KBM-7 (cell line): ENCODE results near the gene SH3GL1.

Experiments used
- DNase-seq: peaks from one replicate; pipeline ENCODE4 v3.0.0-alpha.2; 2015
- in situ Hi-C: fragments of 300-500 bp; cut with MboI; formaldehyde crosslinking; loops from 2 replicates; pipeline ENCODE4 v1.14.3; 2020; ENCODE audit warnings: low sequenced_read_pairs, low pct_unique_long_range_greater_than_20kb, mixed read lengths

The SH3GL1 gene

GRCh38 chr19:4400135-4400936 is at the start of gene SH3GL1:
Gene SH3GL1, minus strand, starts transcription at chr19:4400547. Its CDS starts 179 bp downstream, at chr19:4400368.
- DNase-seq = peak; percentile 91
- in situ Hi-C loops = no loop called here

GRCh38 chr19:4449639-4450028 is 49.3 kb upstream of the SH3GL1 start:
- in situ Hi-C loops = no loop called here
- DNase-seq = no peak

GRCh38 chr19:4449022-4449638 is 48.8 kb upstream of the SH3GL1 start:
- in situ Hi-C loops = no loop called here
- DNase-seq = no peak

GRCh38 chr19:4448147-4448985 is 48.0 kb upstream of the SH3GL1 start:
- no peak for DNase-seq
- in situ Hi-C loops = no loop called here

- no peak for DNase-seq
Measured at GRCh38 chr19:4447327-4448146, 47.2 kb upstream of the SH3GL1 start.

GRCh38 chr19:4446704-4447200 is 46.4 kb upstream of the SH3GL1 start:
- in situ Hi-C loops = no loop called here

More at GRCh38 chr19:4447327-4448146, 47.2 kb upstream of the SH3GL1 start:
- in situ Hi-C loops = no loop called here

GRCh38 chr19:4445963-4446703 is 45.8 kb upstream of the SH3GL1 start:
- in situ Hi-C loops = no loop called here
- DNase-seq = no peak

More at GRCh38 chr19:4446704-4447200, 46.4 kb upstream of the SH3GL1 start:
- no peak for DNase-seq

- no peak for DNase-seq
- in situ Hi-C loops = no loop called here
Measured at GRCh38 chr19:4444765-4445741, 44.7 kb upstream of the SH3GL1 start.

GRCh38 chr19:4443966-4444764 is 43.8 kb upstream of the SH3GL1 start:
- in situ Hi-C loops = no loop called here
- no peak for DNase-seq

GRCh38 chr19:4443188-4443587 is 42.8 kb upstream of the SH3GL1 start:
- no peak for DNase-seq
- in situ Hi-C loops = no loop called here

- in situ Hi-C loops = no loop called here
- DNase-seq = no peak
Measured at GRCh38 chr19:4442819-4443146, 42.4 kb upstream of the SH3GL1 start.

- peak; percentile 35 for DNase-seq
- in situ Hi-C loops = no loop called here
Measured at GRCh38 chr19:4441994-4442818, 41.9 kb upstream of the SH3GL1 start.

- in situ Hi-C loops = no loop called here
- no peak for DNase-seq
Measured at GRCh38 chr19:4439243-4439642, 38.9 kb upstream of the SH3GL1 start.

- in situ Hi-C loops = no loop called here
- DNase-seq = no peak
Measured at GRCh38 chr19:4437103-4437502, 36.8 kb upstream of the SH3GL1 start.

- in situ Hi-C loops = no loop called here
Measured at GRCh38 chr19:4436231-4436630, 35.9 kb upstream of the SH3GL1 start.

GRCh38 chr19:4434391-4434790 is 34.0 kb upstream of the SH3GL1 start:
- in situ Hi-C loops = no loop called here
- no peak for DNase-seq

More at GRCh38 chr19:4436231-4436630, 35.9 kb upstream of the SH3GL1 start:
- no peak for DNase-seq
